ENCODE results near the gene PLXNC1.

The PLXNC1 gene

DNA sequence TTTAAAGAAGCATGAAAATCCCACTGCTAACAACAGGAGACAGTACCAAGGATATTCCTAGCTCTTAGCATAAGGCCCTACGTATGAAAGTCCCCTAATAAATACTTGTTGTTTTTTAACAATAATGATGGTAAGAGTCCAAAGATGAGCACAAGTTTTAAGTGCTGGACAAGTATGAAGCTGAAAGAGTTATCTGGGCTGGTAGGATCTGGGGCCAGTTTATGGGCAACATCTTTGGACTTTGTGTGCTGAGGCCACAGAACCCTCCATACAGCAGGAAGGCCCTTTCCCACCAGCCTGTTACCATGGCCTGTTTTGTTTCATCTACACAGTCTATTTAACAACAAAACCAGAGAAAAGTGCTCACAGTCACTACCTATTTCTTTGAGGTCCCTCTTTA, 12.5 kb upstream of the PLXNC1 start:
- no peak for DNase-seq (ENCODE audit: low spot score)

DNA sequence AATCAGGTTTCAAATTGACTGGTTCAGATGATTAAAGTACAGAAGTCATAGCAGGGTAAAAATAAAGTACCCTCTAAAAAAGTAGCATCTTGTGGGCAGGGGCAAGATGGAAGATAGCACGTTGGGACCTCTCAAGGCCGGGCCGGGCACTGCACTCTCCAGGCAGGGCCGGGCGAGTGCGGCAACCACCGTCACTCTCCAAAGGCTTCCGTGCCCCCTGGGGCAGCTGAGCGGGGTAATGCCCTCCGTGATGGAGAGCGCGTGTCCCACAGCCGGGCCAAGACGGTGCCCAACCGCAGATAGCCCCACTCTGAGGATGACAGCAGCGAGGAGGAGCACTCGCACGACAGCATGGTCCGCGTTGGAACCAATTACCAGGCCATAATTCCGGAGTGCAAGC, 8.6 kb upstream of the PLXNC1 start:
- DNase-seq (ENCODE audit: low spot score): no peak

DNA sequence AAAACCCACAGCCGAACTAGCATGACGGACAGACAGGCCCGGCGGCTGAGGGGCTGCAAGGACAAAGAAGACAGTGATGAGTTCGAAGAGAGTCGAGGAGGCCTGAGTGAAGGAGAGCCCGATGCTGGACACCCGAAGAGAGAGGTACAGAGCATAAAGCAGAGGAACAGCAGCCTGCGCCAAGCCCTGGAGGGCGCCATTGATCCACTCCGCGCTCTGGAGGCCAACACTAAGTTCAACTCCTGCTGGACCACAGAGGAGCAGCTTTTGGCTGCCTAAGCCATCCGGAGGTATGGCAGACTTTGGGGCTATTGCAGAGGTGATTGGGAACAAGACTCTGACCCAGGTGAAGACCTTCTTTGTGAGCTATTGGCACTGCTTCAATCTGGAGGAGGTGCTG, 7.8 kb upstream of the PLXNC1 start:
- peak; percentile 58 for DNase-seq (ENCODE audit: low spot score)

DNA sequence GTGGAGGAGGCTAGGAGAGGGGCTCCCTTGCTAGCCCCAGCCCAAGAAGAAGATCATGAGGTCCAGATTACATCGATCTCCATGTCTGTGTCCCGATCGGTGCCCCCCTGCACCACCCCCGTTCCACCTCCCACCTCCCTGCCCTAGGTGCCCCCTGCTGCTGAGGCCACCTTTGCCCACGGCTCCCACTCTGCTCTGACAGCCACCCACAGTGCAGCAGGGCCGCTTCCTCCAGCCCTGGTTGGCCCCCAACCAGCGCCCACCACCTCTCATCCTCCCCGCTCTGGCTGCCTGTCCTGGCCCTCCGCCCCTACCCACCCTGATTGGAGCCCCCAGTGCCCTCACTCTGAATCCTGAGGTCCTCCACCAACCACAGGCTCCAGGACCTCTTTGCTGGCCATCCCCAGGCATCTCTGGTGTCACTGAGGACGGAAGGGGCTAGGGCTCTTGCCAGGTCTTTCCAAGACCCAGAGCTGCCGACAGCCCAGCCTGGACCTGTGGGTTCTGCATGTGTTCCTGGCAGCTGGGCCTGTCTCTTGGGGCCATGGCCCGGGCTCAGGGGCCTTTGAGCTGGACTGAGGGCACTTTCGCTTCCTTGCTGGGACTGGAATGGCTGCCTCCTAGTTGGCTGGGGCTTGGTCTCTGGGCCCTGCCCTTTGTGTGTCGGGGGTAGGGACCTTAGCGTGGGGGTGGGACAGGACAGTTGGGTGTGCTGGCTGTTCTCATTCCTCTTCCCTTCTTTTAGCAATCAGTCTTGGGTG, 7.2 kb upstream of the PLXNC1 start:
- DNase-seq (ENCODE audit: low spot score): no peak

DNA sequence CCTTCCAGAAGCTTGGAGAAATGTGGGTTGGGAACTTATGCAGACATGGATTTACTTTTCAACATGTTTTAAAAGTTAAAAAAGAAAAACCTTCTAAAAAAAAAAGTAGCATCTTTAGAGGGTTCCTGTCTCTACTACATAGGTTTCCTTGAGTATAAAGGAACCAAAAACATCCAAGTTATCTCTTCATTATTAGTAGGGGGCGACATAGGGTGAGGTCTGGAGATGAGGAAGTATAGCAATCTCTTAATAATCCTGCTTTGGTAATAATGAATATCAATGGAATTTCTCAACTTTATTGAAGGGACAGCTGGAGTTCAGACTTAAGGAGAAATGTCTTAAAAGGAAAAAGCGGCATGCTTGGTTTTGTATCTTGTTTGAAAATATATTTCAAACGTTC, 6.5 kb upstream of the PLXNC1 start:
- no peak for DNase-seq (ENCODE audit: low spot score)

DNA sequence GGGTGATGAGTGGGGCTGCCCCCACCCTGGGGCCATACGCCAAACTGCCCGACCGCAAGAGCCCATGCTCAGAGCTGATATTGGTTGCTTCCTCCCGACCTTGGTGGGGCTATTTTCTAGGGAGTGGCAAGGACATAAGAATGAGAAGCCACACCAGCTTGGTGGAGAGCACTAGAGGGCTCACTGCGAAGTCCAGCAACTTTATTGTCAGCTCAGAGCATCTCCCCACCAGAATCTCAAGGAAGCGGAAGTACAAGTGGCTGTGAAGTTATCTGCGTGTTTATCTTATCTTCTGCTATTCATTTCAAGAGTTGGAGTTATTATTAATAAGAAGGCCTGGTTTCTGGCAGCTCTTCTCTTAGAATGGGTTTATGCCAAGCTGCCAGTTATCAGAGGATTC, 4.9 kb upstream of the PLXNC1 start:
- DNase-seq (ENCODE audit: low spot score): no peak

DNA sequence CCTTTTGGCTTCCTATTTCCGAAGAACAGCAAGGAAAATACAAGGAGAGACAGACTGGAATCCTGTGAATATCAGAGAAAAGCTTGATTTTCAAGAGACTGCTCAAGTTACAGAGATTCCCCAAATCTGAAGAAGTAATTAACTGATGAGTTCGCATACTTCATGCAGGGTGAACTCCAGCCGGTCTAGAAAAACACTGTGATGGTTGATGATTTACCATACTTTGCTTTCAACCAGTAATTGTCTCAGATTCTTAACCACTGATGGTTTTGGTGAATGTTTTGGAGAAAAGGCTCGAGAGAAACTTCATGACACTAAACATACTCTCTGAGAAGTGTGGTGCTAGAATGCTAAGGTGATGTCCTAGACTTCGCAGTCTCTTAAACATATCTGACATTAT, 4.4 kb upstream of the PLXNC1 start:
- DNase-seq (ENCODE audit: low spot score): no peak

DNA sequence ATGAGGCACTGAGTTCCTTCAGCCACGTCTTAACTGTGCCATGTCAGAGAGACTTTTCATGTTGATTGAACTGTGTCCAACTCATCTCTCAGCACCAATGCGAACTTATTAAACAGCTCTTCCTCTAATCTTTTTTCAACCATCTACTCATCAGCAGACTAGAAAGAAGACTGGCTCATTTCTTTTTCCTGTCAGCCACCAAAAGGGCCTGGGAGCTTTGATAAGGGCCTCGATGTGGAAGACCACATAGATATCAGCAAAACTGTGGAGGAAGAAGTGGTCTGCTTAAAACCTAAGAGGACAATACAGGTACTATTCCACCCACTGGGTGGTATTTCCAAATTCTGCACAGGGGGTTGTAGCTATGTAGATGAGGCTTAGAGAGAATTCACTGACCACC, 3.6 kb upstream of the PLXNC1 start:
- DNase-seq (ENCODE audit: low spot score): no peak

DNA sequence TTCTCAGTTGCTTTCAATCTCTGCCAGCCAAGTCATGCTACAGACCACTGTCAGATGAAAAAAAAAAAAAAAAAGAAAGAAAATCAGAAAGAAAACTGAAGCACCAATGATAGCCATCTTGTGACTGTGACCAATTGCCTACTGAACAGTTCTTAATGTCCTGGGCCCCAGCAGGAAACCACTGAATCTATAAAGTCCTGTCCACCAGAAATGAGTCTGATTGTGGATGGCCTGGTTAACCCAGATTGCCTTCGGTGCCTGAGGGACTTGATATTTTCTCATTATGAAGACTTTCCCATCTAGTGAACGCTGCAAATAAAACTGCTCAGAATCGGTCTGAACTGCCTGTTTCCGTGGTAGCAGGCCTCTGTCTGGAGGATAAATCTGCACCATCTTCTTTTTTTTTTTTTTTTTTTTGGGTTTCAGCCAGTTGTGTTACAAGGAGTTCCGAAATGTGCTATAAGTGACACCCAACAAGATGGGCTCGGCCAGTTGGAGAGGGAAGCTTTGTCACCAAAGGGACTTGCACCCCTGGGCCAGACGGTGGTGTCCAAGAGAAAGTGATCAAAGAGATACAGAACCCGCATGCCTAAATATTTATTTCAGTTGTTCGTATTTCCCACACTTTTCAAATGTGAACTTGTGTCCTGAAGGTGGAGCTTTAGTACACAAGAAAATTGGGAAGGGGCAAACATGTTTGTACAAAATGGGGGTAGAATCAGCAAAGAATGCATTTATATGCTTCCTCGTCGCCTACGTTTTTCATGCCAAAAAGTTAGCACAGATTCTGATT, 3.0 kb upstream of the PLXNC1 start:
- no peak for DNase-seq (ENCODE audit: low spot score)

DNA sequence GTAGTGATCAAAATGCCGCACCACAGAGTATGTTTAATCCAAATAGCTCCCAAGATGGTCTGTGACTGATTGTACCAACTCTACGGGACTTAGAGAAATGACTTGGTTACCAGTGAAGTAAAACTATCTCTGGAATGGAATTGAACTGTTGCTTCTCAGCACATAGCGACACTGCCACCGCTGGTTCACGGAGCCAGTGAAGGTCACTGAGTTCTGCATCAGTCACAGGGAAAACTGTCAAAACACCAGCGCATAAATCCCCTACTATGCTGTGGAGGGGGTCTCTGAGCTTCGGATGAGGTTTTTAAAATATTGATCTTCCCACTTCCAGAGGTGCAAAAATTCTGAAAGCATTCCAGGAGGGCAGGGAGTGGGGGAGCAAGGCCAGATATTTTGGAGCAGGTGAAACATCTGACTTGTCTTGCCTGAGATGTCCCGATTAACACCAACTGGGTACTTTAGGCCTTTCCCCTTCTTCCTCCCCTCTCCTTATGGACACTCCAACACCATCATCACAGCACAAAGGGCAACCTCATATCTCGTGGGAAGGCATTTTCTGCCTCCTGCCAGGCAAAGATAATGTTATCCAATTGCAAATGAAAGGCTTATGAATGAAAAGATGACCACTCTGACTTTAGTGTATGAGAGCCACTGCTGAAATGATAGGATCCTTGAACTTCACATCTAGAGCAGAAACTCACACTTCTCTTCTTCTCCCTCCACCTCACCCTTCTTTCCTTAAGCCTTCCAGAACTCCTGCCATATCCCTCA, 2.0 kb upstream of the PLXNC1 start:
- DNase-seq (ENCODE audit: low spot score): no peak

DNA sequence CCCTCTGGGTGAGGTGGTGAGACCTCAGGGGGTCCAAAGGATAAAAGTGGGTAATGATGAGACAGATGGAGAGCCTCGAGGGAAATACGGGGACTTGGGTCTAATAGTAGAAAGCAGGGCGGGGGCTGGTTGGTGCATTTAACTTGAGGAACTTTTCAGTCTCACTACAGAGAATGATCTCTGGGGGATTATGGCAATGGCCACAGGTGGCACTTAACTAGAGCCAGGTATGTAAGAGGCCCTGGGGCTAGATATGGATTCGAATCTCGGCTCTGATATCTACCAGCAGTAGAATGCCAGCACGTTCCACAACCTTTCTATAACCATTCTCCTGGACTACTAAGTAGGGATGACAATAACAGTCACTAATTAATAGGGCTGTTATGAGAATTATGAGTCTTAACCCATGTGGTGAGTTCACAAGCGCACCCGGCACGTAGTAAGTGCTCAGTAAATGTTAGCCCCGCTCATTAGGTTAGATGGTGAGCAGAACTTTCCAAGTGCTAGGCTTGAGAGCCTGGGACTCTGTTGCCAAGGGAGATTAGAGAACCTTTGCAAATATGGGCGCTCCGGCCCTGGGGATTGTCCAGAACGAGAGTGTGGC, 888 bp upstream of the PLXNC1 start:
- no peak for DNase-seq (ENCODE audit: low spot score)

DNA sequence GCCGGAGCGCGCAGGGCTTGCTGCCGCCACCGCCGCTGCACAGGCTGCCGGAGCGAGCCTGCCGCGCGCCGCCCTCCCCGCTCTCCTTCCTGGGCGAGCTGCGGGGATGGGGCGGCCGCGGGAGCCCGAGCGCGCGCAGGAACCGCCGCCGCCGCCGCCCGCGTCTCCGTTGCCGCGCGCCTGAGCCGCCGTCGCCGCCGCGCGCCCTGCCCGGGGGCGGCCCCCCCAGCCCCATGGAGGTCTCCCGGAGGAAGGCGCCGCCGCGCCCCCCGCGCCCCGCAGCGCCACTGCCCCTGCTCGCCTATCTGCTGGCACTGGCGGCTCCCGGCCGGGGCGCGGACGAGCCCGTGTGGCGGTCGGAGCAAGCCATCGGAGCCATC, 352 bp downstream of the PLXNC1 start:
- no peak for DNase-seq (ENCODE audit: low spot score)

DNA sequence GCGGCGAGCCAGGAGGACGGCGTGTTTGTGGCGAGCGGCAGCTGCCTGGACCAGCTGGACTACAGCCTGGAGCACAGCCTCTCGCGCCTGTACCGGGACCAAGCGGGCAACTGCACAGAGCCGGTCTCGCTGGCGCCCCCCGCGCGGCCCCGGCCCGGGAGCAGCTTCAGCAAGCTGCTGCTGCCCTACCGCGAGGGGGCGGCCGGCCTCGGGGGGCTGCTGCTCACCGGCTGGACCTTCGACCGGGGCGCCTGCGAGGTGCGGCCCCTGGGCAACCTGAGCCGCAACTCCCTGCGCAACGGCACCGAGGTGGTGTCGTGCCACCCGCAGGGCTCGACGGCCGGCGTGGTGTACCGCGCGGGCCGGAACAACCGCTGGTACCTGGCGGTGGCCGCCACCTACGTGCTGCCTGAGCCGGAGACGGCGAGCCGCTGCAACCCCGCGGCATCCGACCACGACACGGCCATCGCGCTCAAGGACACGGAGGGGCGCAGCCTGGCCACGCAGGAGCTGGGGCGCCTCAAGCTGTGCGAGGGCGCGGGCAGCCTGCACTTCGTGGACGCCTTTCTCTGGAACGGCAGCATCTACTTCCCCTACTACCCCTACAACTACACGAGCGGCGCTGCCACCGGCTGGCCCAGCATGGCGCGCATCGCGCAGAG, 873 bp downstream of the PLXNC1 start:
- DNase-seq (ENCODE audit: low spot score): peak; percentile 31

DNA sequence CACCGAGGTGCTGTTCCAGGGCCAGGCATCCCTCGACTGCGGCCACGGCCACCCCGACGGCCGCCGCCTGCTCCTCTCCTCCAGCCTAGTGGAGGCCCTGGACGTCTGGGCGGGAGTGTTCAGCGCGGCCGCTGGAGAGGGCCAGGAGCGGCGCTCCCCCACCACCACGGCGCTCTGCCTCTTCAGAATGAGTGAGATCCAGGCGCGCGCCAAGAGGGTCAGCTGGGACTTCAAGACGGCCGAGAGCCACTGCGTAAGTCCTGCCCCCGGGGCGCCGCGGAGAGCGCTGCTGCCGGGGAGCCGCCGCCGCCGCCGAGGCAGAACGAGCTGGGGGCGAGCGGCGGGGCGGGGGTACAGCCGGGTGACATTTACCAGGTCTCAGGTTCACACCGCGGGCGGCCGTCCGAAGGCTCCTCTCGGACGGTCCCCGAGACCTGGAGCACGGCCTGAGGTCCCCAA, 1.4 kb downstream of the PLXNC1 start:
- no peak for DNase-seq (ENCODE audit: low spot score)

DNA sequence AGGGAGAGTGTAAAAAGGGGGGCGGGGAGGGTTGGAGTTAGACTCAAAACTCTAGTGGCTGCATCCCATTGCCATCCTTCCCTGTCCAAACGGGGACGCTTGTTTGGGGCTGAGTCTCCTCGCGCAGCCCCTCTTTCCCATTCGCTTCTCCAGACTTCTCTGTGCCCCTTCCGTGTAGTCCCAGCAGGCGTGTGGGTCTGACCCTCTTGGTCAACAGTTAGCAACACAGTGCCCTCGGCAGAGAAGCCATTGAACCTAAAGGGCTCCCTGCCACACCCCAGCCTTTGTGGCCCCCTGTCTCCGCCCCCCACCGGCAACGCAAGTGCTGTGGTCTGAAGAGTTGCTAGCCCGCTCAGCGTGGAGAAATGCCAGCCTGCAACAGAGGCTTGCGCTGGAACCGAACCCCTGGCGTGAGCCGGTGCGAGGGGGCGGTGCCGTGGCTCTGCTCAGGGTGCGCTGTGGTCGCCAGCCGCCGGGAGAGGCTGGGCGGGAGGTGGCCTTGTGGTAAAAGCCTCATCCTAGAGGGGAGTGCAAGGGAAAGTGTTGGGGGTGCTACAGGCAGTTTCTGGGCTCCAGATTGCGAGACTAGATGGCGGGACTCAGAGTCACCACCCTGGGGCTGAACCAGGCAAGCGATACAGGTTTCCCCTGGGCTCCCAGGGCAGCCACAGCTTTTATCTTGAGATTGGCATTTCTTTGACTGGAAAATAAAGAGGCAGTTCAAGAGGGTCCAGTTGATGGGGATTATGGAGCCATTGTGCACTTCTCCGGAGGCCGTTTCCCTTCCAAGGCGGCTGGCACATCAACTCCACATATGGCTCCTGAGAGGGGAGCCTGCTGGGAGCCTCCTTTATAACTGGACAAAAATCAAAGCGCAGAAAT, 2.1 kb downstream of the PLXNC1 start:
- peak; percentile 37 for DNase-seq (ENCODE audit: low spot score)

DNA sequence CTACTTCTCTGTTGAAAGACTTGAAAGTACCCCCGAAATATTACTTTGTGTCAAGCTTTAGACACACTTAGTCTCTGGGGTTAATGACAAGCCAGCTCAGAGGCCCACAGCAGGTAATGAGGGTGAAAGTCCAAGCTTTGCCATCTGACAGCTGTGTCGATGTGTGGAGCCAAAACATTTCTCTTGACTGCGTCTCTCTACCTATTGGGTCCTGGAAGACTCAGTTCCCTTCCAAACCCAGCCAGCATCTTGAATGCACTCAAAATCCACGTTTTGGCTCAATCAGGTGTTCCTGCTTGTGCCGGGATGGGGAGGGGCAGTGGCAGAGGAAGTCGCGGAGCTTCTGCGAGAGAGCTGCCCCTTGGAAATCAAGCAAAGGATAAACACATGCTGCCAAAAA, 3.2 kb downstream of the PLXNC1 start:
- DNase-seq (ENCODE audit: low spot score): no peak

DNA sequence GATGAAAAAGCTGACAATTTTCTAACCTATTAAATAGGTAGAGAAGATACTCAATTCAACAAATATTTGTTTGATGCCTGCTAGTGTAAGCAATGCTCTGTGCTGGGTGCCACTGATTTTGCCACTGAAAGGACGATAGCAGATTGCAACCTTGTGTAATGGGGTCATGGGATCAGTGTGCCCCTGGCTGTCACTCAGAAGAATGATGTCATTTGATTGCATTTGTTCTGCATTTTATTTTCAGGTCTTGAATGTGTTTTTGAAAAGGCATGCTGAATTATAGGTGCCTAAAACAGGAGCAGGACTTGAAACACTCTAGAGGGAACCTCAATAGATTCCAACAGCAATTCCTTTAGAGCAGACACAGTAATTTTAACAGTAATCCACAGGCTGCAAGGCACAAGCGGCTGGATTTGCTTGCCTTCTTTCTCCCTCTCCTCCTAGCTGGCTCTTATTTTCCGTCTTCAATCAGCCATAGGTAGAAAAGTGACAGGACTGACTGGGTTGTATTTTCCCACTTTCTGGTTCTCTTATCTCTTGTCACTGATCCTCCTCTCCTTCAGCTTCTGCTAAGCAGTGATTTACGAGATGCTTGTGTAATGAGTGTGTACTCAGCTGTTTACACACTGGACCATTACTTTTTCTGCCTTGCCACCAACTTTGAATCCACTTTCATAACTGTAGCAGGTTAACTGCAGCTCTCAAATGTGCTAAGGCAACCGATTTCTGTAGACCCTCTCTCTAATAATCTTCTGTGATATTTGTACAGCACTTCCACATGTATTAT, 4.1 kb downstream of the PLXNC1 start:
- DNase-seq (ENCODE audit: low spot score): no peak

DNA sequence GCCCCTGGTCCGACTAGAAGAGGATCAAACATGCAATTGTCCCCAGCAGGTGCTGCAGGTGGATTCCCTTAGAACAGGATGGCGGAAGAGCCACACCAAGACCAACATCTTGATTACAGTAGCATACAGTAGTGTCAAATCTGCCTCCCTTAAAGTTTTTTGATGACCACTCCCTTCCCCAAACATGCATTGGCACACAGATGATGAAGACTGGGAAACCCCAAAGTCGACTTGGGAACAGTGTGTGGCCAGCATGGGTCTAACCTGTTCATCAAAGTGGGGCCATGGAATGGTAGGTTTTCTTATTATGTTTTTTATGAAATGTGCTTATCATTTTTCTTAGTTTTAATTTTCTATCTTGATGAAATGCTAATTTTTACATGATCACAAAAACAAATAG, 8.8 kb downstream of the PLXNC1 start:
- no peak for DNase-seq (ENCODE audit: low spot score)

DNA sequence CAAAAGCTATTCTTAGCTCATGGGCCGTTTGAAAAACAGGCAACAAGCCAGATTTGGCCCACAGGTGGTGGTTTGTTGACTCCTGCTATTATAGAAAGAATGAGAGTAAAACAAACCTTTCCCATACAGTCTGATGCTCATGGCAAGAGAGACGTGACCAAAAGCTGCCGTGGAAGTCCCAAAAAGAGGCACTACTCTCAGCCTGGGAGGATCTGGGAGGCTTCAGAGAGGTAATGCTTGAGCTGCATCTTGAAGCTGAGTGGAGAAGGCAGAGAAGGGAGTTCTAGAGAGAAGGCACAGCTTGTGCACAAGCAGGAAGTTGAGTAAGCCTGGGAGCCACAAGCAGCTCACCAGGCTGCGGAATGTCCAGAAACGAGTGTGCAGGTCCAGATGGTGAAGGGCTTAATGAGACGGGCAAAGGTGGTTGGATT, 9.6 kb downstream of the PLXNC1 start:
- DNase-seq (ENCODE audit: low spot score): no peak

DNA sequence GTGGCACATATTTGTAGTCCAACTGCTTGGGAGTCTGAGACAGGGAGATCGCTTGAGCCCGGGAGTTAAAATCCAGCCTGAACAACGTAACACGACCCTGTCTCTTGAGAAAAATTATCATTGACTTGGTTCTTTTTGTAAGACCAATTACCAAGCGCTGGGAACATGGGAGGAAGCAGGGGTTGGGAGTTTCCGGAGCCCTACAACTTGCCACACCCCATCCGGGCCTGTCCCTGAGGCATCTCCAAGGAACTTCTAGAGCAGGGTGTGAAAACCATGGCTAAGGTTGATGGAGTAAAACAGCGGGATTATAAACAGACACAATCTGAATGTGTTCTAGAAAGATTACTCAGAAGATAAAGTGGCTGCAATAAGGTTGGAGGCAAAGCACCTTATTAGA, 10.3 kb downstream of the PLXNC1 start:
- no peak for DNase-seq (ENCODE audit: low spot score)

Measured in activated CD4-positive, alpha-beta T cell treated with anti-CD3 and anti-CD28 coated beads, Interleukin-2, Interleukin-4, amounts not matched to agents 100 ng/mL and 50 ng/mL, durations not matched to agents 16 hours and 8 hours (primary cell).